Right lobe of liver (tissue), 4 donors: Measurements from ENCODE around the gene PLXNA4.

Experiments
- POLR2A ChIP-seq: fragments of 450-650 bp; IDR thresholded peaks from one replicate; pipeline ENCODE4 v1.6.1; 2017; ENCODE audit warnings: antibody characterized with exemption, mild to moderate bottlenecking
- TF ChIP-seq, protein P1 (sequence below), 4 donors: fragments of 200-600 bp in 3 of 4; fragments of 450-650 bp in 1 of 4; IDR thresholded peaks; one replicate each; pipeline versions ENCODE4 v1.5.1 to v1.8.0; 2016 to 2022; ENCODE audit warnings: antibody characterized with exemption in 4 of 4, mild to moderate bottlenecking in 2 of 4
- donor health status: DM: no; HTN: no; CAD: no.
- donor health status: DM: no; HTN: no; CAD: no.
- donor health status: DM: no; HTN: yes; CAD: no.

- TF ChIP-seq, protein P1, sequence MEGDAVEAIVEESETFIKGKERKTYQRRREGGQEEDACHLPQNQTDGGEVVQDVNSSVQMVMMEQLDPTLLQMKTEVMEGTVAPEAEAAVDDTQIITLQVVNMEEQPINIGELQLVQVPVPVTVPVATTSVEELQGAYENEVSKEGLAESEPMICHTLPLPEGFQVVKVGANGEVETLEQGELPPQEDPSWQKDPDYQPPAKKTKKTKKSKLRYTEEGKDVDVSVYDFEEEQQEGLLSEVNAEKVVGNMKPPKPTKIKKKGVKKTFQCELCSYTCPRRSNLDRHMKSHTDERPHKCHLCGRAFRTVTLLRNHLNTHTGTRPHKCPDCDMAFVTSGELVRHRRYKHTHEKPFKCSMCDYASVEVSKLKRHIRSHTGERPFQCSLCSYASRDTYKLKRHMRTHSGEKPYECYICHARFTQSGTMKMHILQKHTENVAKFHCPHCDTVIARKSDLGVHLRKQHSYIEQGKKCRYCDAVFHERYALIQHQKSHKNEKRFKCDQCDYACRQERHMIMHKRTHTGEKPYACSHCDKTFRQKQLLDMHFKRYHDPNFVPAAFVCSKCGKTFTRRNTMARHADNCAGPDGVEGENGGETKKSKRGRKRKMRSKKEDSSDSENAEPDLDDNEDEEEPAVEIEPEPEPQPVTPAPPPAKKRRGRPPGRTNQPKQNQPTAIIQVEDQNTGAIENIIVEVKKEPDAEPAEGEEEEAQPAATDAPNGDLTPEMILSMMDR (IDR thresholded peaks at IDR 0.05) = no peak
- TF ChIP-seq POLR2A = no peak
Measured at GRCh38 chr7:132213583-132213982, 362.7 kb downstream of the PLXNA4 start.
